ENCODE data around the gene TOM1L2.

DNA sequence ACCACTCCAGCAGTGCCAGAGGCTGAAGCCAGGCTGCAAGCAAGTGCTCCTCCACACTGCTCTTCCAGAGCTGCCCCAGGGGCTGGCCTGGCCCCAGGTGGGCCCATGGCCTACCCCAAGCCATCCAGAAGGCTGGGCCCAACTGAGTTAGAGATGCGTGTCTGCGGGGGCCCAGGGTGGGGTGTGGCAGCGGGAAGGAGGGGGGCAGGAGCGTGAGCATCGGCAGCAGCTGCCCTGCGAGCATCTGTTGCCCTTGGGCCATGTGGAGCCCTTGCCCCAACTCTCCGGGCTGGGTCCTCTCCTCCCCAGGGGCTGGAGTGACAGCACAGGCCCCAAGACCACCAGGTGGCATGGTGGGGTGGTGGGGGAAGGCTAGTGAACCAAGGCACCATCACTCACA lies 128.1 kb downstream of the TOM1L2 start:
- TF ChIP-seq, protein P1, sequence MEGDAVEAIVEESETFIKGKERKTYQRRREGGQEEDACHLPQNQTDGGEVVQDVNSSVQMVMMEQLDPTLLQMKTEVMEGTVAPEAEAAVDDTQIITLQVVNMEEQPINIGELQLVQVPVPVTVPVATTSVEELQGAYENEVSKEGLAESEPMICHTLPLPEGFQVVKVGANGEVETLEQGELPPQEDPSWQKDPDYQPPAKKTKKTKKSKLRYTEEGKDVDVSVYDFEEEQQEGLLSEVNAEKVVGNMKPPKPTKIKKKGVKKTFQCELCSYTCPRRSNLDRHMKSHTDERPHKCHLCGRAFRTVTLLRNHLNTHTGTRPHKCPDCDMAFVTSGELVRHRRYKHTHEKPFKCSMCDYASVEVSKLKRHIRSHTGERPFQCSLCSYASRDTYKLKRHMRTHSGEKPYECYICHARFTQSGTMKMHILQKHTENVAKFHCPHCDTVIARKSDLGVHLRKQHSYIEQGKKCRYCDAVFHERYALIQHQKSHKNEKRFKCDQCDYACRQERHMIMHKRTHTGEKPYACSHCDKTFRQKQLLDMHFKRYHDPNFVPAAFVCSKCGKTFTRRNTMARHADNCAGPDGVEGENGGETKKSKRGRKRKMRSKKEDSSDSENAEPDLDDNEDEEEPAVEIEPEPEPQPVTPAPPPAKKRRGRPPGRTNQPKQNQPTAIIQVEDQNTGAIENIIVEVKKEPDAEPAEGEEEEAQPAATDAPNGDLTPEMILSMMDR (IDR thresholded peaks at IDR 0.05), result no peak
- no peak for TF ChIP-seq ZFX (IDR thresholded peaks at IDR 0.05; ENCODE audit: borderline replicate concordance)

Measured in 22Rv1 (cell line).